CD4-positive, alpha-beta T cell (primary cell): ENCODE results near the gene AK2. TPM values are rescaled to one million over a fixed set of nuclear protein-coding genes. Genes with fewer than 3 reads are reported as not detected.
"Not testable (repeated sequence)": the region's sequence is repeated elsewhere in the genome, so short reads cannot be mapped to it uniquely, and the experiment has no call there.

Experiments used
- ATAC-seq: fragments of 200-7000 bp; cut with Tn5 transposase; one replicate; pipeline ENCODE4 v1.10.0; 2022; ENCODE audit warnings: mild to moderate bottlenecking; ENCODE audit not compliant: poor library complexity
- CTCF ChIA-PET: fragments of 350-600 bp; sonication (Branson Sonifier 250); formaldehyde crosslinking; loops from one replicate; lab custom pipeline; 2021; ENCODE audit warnings: antibody characterized with exemption, inconsistent platforms; lab: Charles Lee
- POLR2A ChIA-PET: fragments of 350-600 bp; sonication (Branson Sonifier 250); formaldehyde crosslinking; loops from one replicate; lab custom pipeline; 2021; ENCODE audit warnings: antibody characterized with exemption, inconsistent platforms; lab: Charles Lee
- DNase-seq, 14 experiments: peaks; one replicate each; pipeline ENCODE4 v3.0.0-alpha.2; 2013 to 2020; ENCODE audit warnings: mixed read lengths in 2 of 14
- H3K27ac ChIP-seq, 2 donors: one replicate each; pipeline versions ENCODE4 v1.5.1 to v1.7.0; 2013; ENCODE audit warnings: low read length in 2 of 2, low read depth in 1 of 2, mild to moderate bottlenecking in 1 of 2
- H3K27me3 ChIP-seq, 2 experiments: 1 replicate in 1 of 2; 2 replicates in 1 of 2; pipeline versions ENCODE4 v1.6.1 to v1.7.0; 2013; ENCODE audit warnings: low read length in 2 of 2, control low read depth in 1 of 2, mild to moderate bottlenecking in 1 of 2, moderate library complexity in 1 of 2; ENCODE audit not compliant: insufficient read depth in 2 of 2, control insufficient read depth in 1 of 2
- H3K36me3 ChIP-seq: one replicate; pipeline ENCODE4 v1.6.1; 2013; ENCODE audit warnings: low read length, control low read depth; ENCODE audit not compliant: insufficient read depth
- H3K4me1 ChIP-seq: one replicate; pipeline ENCODE4 v1.6.1; 2013; ENCODE audit warnings: low read length, control low read depth; ENCODE audit not compliant: insufficient read depth
- H3K4me3 ChIP-seq: one replicate; pipeline ENCODE4 v1.5.1; 2013; ENCODE audit warnings: mild to moderate bottlenecking, low read length, moderate library complexity
- H3K9me3 ChIP-seq, 2 experiments: 1 replicate in 1 of 2; 2 replicates in 1 of 2; pipeline versions ENCODE4 v1.6.1 to v1.7.0; 2013; ENCODE audit warnings: low read length in 2 of 2, mild to moderate bottlenecking in 2 of 2, control low read depth in 1 of 2, moderate library complexity in 1 of 2; ENCODE audit not compliant: control insufficient read depth in 1 of 2, insufficient read depth in 1 of 2
- H3K27ac Mint-ChIP-seq: one replicate; pipeline ENCODE4 v1.8.0; 2020; ENCODE audit warnings: mixed read lengths
- H3K27me3 Mint-ChIP-seq: one replicate; pipeline ENCODE4 v1.8.0; 2021; ENCODE audit warnings: mixed read lengths
- H3K36me3 Mint-ChIP-seq: one replicate; pipeline ENCODE4 v1.8.0; 2021; ENCODE audit warnings: low read depth, mixed read lengths
- H3K4me1 Mint-ChIP-seq: one replicate; pipeline ENCODE4 v1.8.0; 2021; ENCODE audit warnings: low read depth, mixed read lengths
- H3K4me3 Mint-ChIP-seq: one replicate; pipeline ENCODE4 v1.8.0; 2020; ENCODE audit warnings: mild to moderate bottlenecking, mixed read lengths
- H3K9me3 Mint-ChIP-seq: one replicate; pipeline ENCODE4 v1.8.0; 2020; ENCODE audit warnings: mixed read lengths
- CTCF ChIP-seq: fragments of 200-600 bp; IDR thresholded peaks from one replicate; pipeline ENCODE4 v1.8.0; 2022; ENCODE audit warnings: antibody characterized with exemption, mild to moderate bottlenecking
- intact Hi-C, 2 experiments: fragments of 100-400 bp; cut with DNase I in 1 of 2; cut with micrococcal nuclease in 1 of 2; formaldehyde crosslinking; loops; one replicate each; pipeline versions ENCODE4 v1.15.1 to v1.9.0; 2023 to 2025; cut with DNase I, micrococcal nuclease
- total RNA-seq, 174 experiments: library from RNA in 2 of 174; stranded (reverse) in 2 of 174; gene quantifications; one replicate each; pipeline ENCODE4 v1.2.3 and lab custom pipeline; 2021 to 2026

Gene AK2
- total RNA-seq, 2 experiments from 2014 or later = 25.6 to 30.4 TPM

- CTCF ChIA-PET = interaction anchor here (0.6 to 1.0 kb wide), 4 partner anchors 11 to 1024 kb away, joined by 3 to 4 read pairs (median 3); no protein-coding TSS in a partner anchor
- no peak for DNase-seq
- no peak for ATAC-seq
- Mint-ChIP-seq H3K9me3 (no peaks in the 10 kb centered on the region), H3K27me3 (no peaks in the 10 kb centered on the region), H3K36me3 (peaks cover 72% of the 10 kb centered on the region), H3K4me3 (no peak overlapping the region), H3K27ac (no peak overlapping the region), H3K4me1 (peaks cover 32% of the 10 kb centered on the region)
- H3K27ac ChIP-seq = no peak overlapping the region
- intact Hi-C loops = no loop called here
- no peak for TF ChIP-seq CTCF
- H3K4me3 ChIP-seq = no peak overlapping the region
- POLR2A ChIA-PET = interaction anchor here (0.6 to 1.5 kb wide), 3 partner anchors 10 to 35 kb away, joined by 3 to 5 read pairs (median 4); no protein-coding TSS in a partner anchor
- peaks cover 60% of the 10 kb centered on the region for H3K36me3 ChIP-seq
- peaks cover 7% of the 10 kb centered on the region for H3K4me1 ChIP-seq
- no peaks in the 10 kb centered on the region for H3K9me3 ChIP-seq
- H3K27me3 ChIP-seq = no peaks in the 10 kb centered on the region
These were observed 11.5 kb downstream of the AK2 start for GRCh38 chr1:33025180-33025569.

- H3K27me3 Mint-ChIP-seq, H3K4me3 Mint-ChIP-seq, H3K9me3 Mint-ChIP-seq, H3K27ac ChIP-seq, H3K27me3 ChIP-seq, ATAC-seq, H3K9me3 ChIP-seq, intact Hi-C loops, H3K4me3 ChIP-seq, H3K27ac Mint-ChIP-seq, DNase-seq, H3K4me1 ChIP-seq: not testable (repeated sequence)
- CTCF ChIA-PET = interaction anchor here (0.7 to 1.0 kb wide), 3 partner anchors 10 to 312 kb away, joined by 3 to 4 read pairs (median 3); no protein-coding TSS in a partner anchor
- H3K36me3 ChIP-seq = peaks cover 60% of the 10 kb centered on the region
- peaks cover 26% of the 10 kb centered on the region for H3K4me1 Mint-ChIP-seq
- peaks cover 72% of the 10 kb centered on the region for H3K36me3 Mint-ChIP-seq
- POLR2A ChIA-PET = interaction anchor here (0.6 to 1.5 kb wide), 2 partner anchors 11 to 35 kb away, joined by 4 to 5 read pairs; no protein-coding TSS in a partner anchor
These were observed 12.1 kb downstream of the AK2 start for GRCh38 chr1:33024430-33025179.

- Mint-ChIP-seq H3K4me3 (no peak overlapping the region), H3K4me1 (peaks cover 13% of the 10 kb centered on the region), H3K9me3 (no peaks in the 10 kb centered on the region), H3K27ac (no peak overlapping the region), H3K27me3 (no peaks in the 10 kb centered on the region), H3K36me3 (peaks cover 75% of the 10 kb centered on the region)
- intact Hi-C loops = no loop called here
- H3K4me1 ChIP-seq = peaks cover 7% of the 10 kb centered on the region
- no peaks in the 10 kb centered on the region for H3K9me3 ChIP-seq
- no peaks in the 10 kb centered on the region for H3K27me3 ChIP-seq
- no peak for TF ChIP-seq CTCF
- no peak overlapping the region for H3K4me3 ChIP-seq
- DNase-seq (no peak), ATAC-seq (no peak)
- POLR2A ChIA-PET = interaction anchor here (0.7 kb wide), 1 partner anchor 58 kb away, joined by 3 read pairs; the partner anchor contains the start of gene RNF19B
- no peak overlapping the region for H3K27ac ChIP-seq
- CTCF ChIA-PET = no interaction called here
- H3K36me3 ChIP-seq = peaks cover 68% of the 10 kb centered on the region
These were observed 14.0 kb downstream of the AK2 start for GRCh38 chr1:33022650-33023200.
